B cell (primary cell): ENCODE data around the gene EGLN1. TPM values are rescaled to one million over a fixed set of nuclear protein-coding genes. Genes with fewer than 3 reads are reported as not detected.

Experiments
- ATAC-seq: fragments of 200-7000 bp; cut with Tn5 transposase; one replicate; pipeline ENCODE4 v1.10.0; 2021; ENCODE audit warnings: low read depth, mild to moderate bottlenecking, moderate number of reproducible peaks, moderate library complexity
- CTCF ChIA-PET: fragments of 350-600 bp; sonication (Branson Sonifier 250); formaldehyde crosslinking; loops from one replicate; lab custom pipeline; 2021; ENCODE audit warnings: antibody characterized with exemption, inconsistent platforms; lab: Charles Lee
- POLR2A ChIA-PET: fragments of 350-600 bp; sonication (Branson Sonifier 250); formaldehyde crosslinking; loops from one replicate; lab custom pipeline; 2021; ENCODE audit warnings: antibody characterized with exemption; lab: Charles Lee
- DNase-seq: peaks from one replicate; pipeline ENCODE4 v3.0.0; 2013
- H2AFZ ChIP-seq: 2 replicates; pipeline ENCODE4 v1.6.1; 2012; ENCODE audit warnings: mild to moderate bottlenecking, low read depth, low read length; ENCODE audit not compliant: insufficient read depth, poor library complexity, severe bottlenecking
- H3K27ac ChIP-seq, 2 donors: 1 replicate in 1 of 2; 2 replicates in 1 of 2; pipeline ENCODE4 v1.5.1; 2012 to 2013; ENCODE audit warnings: low read length in 2 of 2, mild to moderate bottlenecking in 2 of 2, moderate library complexity in 1 of 2
- H3K27me3 ChIP-seq, 4 experiments: fragments of 200-600 bp in 1 of 4; sonication (generic) in 1 of 4; replicated peaks in 1 of 4; 1 replicate in 2 of 4; 2 replicates in 2 of 4; pipeline versions ENCODE4 v1.6.1 to v1.7.0; 2013 to 2016; ENCODE audit warnings: low read length in 3 of 4, mild to moderate bottlenecking in 2 of 4, mixed read lengths in 1 of 4, moderate library complexity in 1 of 4; ENCODE audit not compliant: insufficient read depth in 4 of 4, control insufficient read depth in 3 of 4; ENCODE audit errors: control extremely low read depth in 1 of 4
- H3K36me3 ChIP-seq, 2 experiments: replicated peaks in 1 of 2; 1 replicate in 1 of 2; 2 replicates in 1 of 2; pipeline versions ENCODE4 v1.6.1 to v1.7.1; 2013; ENCODE audit warnings: low read length in 1 of 2; ENCODE audit not compliant: insufficient read depth in 2 of 2, control insufficient read depth in 1 of 2; ENCODE audit errors: control extremely low read depth in 1 of 2, extremely low read depth in 1 of 2
- H3K4me1 ChIP-seq, 2 donors: fragments of 200-600 bp in 1 of 2; sonication (generic) in 1 of 2; 1 replicate in 1 of 2; 2 replicates in 1 of 2; pipeline versions ENCODE4 v1.5.1 to v1.6.1; 2013 to 2017; ENCODE audit warnings: low read length in 2 of 2; ENCODE audit not compliant: control insufficient read depth in 2 of 2, insufficient read depth in 2 of 2
- H3K4me2 ChIP-seq: replicated peaks from 2 replicates; pipeline ENCODE3; 2012; ENCODE audit warnings: mild to moderate bottlenecking, low read depth, low read length; ENCODE audit not compliant: poor library complexity, severe bottlenecking
- H3K4me3 ChIP-seq, 5 experiments: fragments of 200-600 bp in 1 of 5; sonication (generic) in 1 of 5; 1 replicate in 3 of 5; 2 replicates in 2 of 5; pipeline versions ENCODE4 v1.5.1 to v1.7.0; 2011 to 2016; ENCODE audit warnings: low read length in 4 of 5, mild to moderate bottlenecking in 4 of 5, low read depth in 2 of 5, control low read depth in 1 of 5, moderate library complexity in 1 of 5; ENCODE audit not compliant: insufficient read depth in 1 of 5; ENCODE audit errors: control extremely low read depth in 1 of 5, extremely low read depth in 1 of 5
- H3K79me2 ChIP-seq: fragments of 200-600 bp; sonication (generic); one replicate; pipeline ENCODE4 v1.6.0; 2016; ENCODE audit warnings: low read length; ENCODE audit not compliant: control insufficient read depth, insufficient read depth
- H3K9ac ChIP-seq: fragments of 200-600 bp; sonication (generic); 2 replicates; pipeline ENCODE4 v1.6.1; 2017; ENCODE audit warnings: mild to moderate bottlenecking, low read length, moderate library complexity
- H3K9me3 ChIP-seq, 3 donors: one replicate each; pipeline versions ENCODE4 v1.6.1 to v1.7.1; 2013; ENCODE audit warnings: low read length in 2 of 3; ENCODE audit not compliant: control insufficient read depth in 2 of 3, insufficient read depth in 1 of 3; ENCODE audit errors: control extremely low read depth in 1 of 3
- H4K20me1 ChIP-seq: 2 replicates; pipeline ENCODE4 v1.6.0; 2012; ENCODE audit warnings: mild to moderate bottlenecking, low read length; ENCODE audit not compliant: insufficient read depth, control insufficient read depth, poor library complexity, severe bottlenecking
- H3K27ac Mint-ChIP-seq: one replicate; pipeline ENCODE4 v1.8.0; 2021; ENCODE audit warnings: mixed read lengths
- H3K27me3 Mint-ChIP-seq: one replicate; pipeline ENCODE4 v1.8.0; 2021; ENCODE audit warnings: mixed read lengths
- H3K4me1 Mint-ChIP-seq: one replicate; pipeline ENCODE4 v1.8.0; 2021; ENCODE audit warnings: mixed read lengths
- H3K4me3 Mint-ChIP-seq: one replicate; pipeline ENCODE4 v1.8.0; 2021; ENCODE audit warnings: mixed read lengths
- H3K9me3 Mint-ChIP-seq: one replicate; pipeline ENCODE4 v1.8.0; 2022; ENCODE audit warnings: mixed read lengths; ENCODE audit not compliant: insufficient read depth
- EZH2 ChIP-seq: IDR thresholded peaks from 2 replicates; pipeline ENCODE4 v1.6.1; 2012; ENCODE audit warnings: borderline replicate concordance, low read depth, mild to moderate bottlenecking, moderate library complexity, low read length; ENCODE audit not compliant: insufficient read depth, poor library complexity, severe bottlenecking
- WGBS: methylation state at CpG from one replicate; pipeline ENCODE4 v1.1.5; 2013; ENCODE audit warnings: missing lambda C conversion rate; ENCODE audit not compliant: insufficient coverage; 5-methylcytosine and 5-hydroxymethylcytosine counted together
- intact Hi-C: fragments of 100-400 bp; cut with micrococcal nuclease; formaldehyde crosslinking; loops from one replicate; pipeline ENCODE4 v1.10.0; 2022
- polyA plus RNA-seq: library from polyadenylated mRNA; depleted of rRNA; stranded (reverse); fragments of >200 nt; gene quantifications from 2 replicates; pipeline ENCODE4 v1.2.3, GENCODE V29; 2012
- total RNA-seq, 2 donors: library from RNA; stranded (reverse); fragments of 120-200 nt in 1 of 2; gene quantifications; 1 replicate in 1 of 2; 2 replicates in 1 of 2; pipeline versions ENCODE4 v1.2.3 to v1.2.4, GENCODE V29; 2013 to 2022
- TF ChIP-seq, protein P1 (sequence below): fragments of 200-600 bp; IDR thresholded peaks from one replicate; pipeline ENCODE4 v1.8.0; 2022; ENCODE audit warnings: antibody characterized with exemption, mild to moderate bottlenecking

EGLN1 gene
- total and polyA plus RNA-seq, 2 donors (not counting 1 experiment from before 2014, with no cell fraction given): 7.5 to 18.5 TPM

DNA sequence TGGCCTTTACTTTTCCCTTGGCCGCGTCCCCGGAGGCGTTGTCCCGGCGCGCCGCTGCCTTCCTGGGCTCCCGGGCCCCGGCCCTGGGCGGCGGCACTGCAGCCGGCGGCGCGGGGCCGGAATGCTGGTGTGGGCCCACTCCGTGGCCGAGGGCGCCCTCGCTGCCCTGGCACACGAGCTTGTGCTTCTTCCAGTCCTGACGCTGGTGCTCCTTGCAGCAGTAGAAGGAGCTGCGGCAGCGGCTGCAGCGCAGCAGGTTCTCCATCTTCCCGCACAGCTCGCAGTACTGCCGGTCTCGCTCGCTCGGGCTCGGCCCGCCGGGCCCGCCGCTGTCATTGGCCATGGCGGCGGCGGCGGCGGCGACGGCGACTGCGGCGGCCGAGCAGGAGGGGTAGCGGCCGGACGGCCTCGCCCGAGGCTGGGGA lies 529 bp downstream of the EGLN1 start:
- Mint-ChIP-seq H3K27ac (peak overlapping the region; percentile 88), H3K27me3 (no peaks in the 10 kb centered on the region), H3K4me3 (peak overlapping the region; percentile 83), H3K9me3 (no peaks in the 10 kb centered on the region), H3K4me1 (peaks cover 53% of the 10 kb centered on the region)
- H3K9me3 ChIP-seq: no peaks in the 10 kb centered on the region
- DNase-seq (no peak), ATAC-seq (no peak)
- peaks cover 40% of the 10 kb centered on the region for H4K20me1 ChIP-seq
- peaks cover 0 to 4% of the 10 kb centered on the region in 2 experiments for H3K36me3 ChIP-seq
- peak overlapping the region; percentile 65 to 96 (median 77) for H3K4me3 ChIP-seq
- H3K4me2 ChIP-seq: peak overlapping the region; percentile 81
- WGBS: under 1% methylated on average over 53 of the region's 53 CpGs
- H3K4me1 ChIP-seq: peaks cover 40 to 41% of the 10 kb centered on the region in 2 donors
- TF ChIP-seq, protein P1, sequence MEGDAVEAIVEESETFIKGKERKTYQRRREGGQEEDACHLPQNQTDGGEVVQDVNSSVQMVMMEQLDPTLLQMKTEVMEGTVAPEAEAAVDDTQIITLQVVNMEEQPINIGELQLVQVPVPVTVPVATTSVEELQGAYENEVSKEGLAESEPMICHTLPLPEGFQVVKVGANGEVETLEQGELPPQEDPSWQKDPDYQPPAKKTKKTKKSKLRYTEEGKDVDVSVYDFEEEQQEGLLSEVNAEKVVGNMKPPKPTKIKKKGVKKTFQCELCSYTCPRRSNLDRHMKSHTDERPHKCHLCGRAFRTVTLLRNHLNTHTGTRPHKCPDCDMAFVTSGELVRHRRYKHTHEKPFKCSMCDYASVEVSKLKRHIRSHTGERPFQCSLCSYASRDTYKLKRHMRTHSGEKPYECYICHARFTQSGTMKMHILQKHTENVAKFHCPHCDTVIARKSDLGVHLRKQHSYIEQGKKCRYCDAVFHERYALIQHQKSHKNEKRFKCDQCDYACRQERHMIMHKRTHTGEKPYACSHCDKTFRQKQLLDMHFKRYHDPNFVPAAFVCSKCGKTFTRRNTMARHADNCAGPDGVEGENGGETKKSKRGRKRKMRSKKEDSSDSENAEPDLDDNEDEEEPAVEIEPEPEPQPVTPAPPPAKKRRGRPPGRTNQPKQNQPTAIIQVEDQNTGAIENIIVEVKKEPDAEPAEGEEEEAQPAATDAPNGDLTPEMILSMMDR: no peak
- no peak for TF ChIP-seq EZH2
- no peaks in the 10 kb centered on the region for H3K27me3 ChIP-seq
- H3K79me2 ChIP-seq: peaks cover 47% of the 10 kb centered on the region
- POLR2A ChIA-PET: interaction anchor here (0.5 to 1.8 kb wide), 5 partner anchors 35 to 107 kb away, joined by 3 to 8 read pairs (median 3); partner anchors contain the start of genes EXOC8, SPRTN and TSNAX
- peak overlapping the region; percentile 78 for H2AFZ ChIP-seq
- intact Hi-C loops: loop anchor here (2.0 to 5.0 kb wide), 3 partner anchors 49 to 553 kb away; partner anchors contain the start of genes C1orf198 and GNPAT
- H3K9ac ChIP-seq: peak overlapping the region; percentile 72
- H3K27ac ChIP-seq: peak overlapping the region in 1 of 2 donors; percentile 60
- CTCF ChIA-PET: interaction anchor here (1.1 to 1.3 kb wide), 2 partner anchors 84 to 108 kb away, joined by 3 to 6 read pairs; partner anchors contain the start of genes EXOC8 and SPRTN

DNA sequence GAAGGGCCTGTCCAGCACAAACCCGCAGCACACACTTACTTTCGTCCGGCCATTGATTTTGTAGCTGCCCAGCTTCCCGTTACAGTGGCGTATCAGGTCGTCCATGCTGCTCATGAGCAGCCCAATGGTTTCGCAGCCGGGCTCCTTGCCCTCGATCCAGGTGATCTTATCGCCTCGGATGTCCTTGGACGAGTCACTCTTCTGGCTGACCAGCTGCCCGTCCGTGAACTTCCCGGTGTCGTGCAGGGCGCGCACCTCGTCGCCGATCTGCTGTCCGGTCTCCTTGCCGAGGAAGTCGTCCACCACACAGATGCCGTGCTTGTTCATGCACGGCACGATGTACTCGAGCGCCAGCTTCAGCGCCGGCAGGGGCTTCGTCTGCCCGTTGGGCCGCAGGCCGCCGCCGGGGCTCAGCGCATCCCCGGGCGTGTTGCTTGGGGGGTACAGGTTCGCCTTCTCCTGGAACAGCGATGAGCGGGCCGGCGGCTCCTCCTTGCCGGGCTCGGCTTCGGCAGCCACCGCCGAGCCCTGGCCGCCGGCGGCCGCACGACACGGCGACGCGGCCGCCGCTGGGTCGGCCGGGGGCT lies 1.0 kb downstream of the EGLN1 start:
- TF ChIP-seq, protein P1: no peak
- no peak for TF ChIP-seq EZH2
- H3K4me3 ChIP-seq: peak overlapping the region; percentile 65 to 96 (median 77)
- ChIA-PET CTCF (interaction anchor here (0.8 to 1.4 kb wide), 6 partner anchors 10 to 108 kb away, joined by 3 to 6 read pairs (median 4); partner anchors contain the start of genes EXOC8 and SPRTN), POLR2A (interaction anchor here (0.5 to 1.8 kb wide), 5 partner anchors 34 to 107 kb away, joined by 3 to 8 read pairs (median 3); partner anchors contain the start of genes EXOC8, SPRTN and TSNAX)
- H3K9ac ChIP-seq: peak overlapping the region; percentile 72
- H3K79me2 ChIP-seq: peaks cover 52% of the 10 kb centered on the region
- H3K9me3 ChIP-seq: no peaks in the 10 kb centered on the region
- peak overlapping the region; percentile 81 for H3K4me2 ChIP-seq
- intact Hi-C loops: loop anchor here (2.0 to 5.0 kb wide), 3 partner anchors 49 to 552 kb away; partner anchors contain the start of genes C1orf198 and GNPAT
- peaks cover 45% of the 10 kb centered on the region for H4K20me1 ChIP-seq
- no peaks in the 10 kb centered on the region for H3K27me3 Mint-ChIP-seq
- DNase-seq: peak; percentile 63
- H3K27me3 ChIP-seq: no peaks in the 10 kb centered on the region
- WGBS: under 1% methylated on average over 63 of the region's 63 CpGs
- no peaks in the 10 kb centered on the region for H3K9me3 Mint-ChIP-seq
- H3K27ac Mint-ChIP-seq: peak overlapping the region; percentile 97
- no peak for ATAC-seq
- H3K27ac ChIP-seq: peak overlapping the region; percentile 45 to 60
- peaks cover 0 to 4% of the 10 kb centered on the region in 2 experiments for H3K36me3 ChIP-seq
- peaks cover 41 to 43% of the 10 kb centered on the region in 2 donors for H3K4me1 ChIP-seq
- H3K4me1 Mint-ChIP-seq: peaks cover 54% of the 10 kb centered on the region
- peak overlapping the region; percentile 78 for H2AFZ ChIP-seq
- peak overlapping the region; percentile 99 for H3K4me3 Mint-ChIP-seq
